ENCODE measurements around the gene COG5. TPM values are rescaled to one million over a fixed set of nuclear protein-coding genes. Genes with fewer than 3 reads are reported as not detected.

The COG5 gene
- total and polyA plus RNA-seq, 10 donors: 3.6 to 86.6 (median 48.7) TPM

GRCh38 chr7:107274506-107274905 is 289.2 kb downstream of the COG5 start:
- Histone ChIP-seq H3K27ac (no peak overlapping the region), H3K4me1 (peaks cover 0 to 5% (median 0%) of the 10 kb centered on the region in 6 donors), H3K36me3 (peaks cover 0 to 22% (median 1%) of the 10 kb centered on the region in 6 donors), H3K4me3 (no peak overlapping the region), H3K9me3 (no peaks in the 10 kb centered on the region), H3K27me3 (replicated peaks in 1 of 7) (no peaks in the 10 kb centered on the region)
- DNase-seq: no peak
- TF ChIP-seq POLR2A (IDR thresholded peaks at IDR 0.05): no peak
- no peak for TF ChIP-seq POLR2AphosphoS5 (IDR thresholded peaks at IDR 0.05)
- no peak for TF ChIP-seq CTCF (IDR thresholded peaks at IDR 0.05 in 8 of 11, conservative IDR thresholded peaks at IDR 0.05 in 3 of 11)
- 91 to 99% (median 97%) methylated on average over 5 of the region's 5 CpGs for WGBS, 5 donors
- intact Hi-C loops (cut with DNase I; ENCODE audit: low total_unique reads): no loop called here

GRCh38 chr7:107269790-107270189 is 293.9 kb downstream of the COG5 start:
- WGBS, 5 donors: 59 to 80% (median 73%) methylated on average over 3 of the region's 3 CpGs
- peaks cover 0 to 15% (median 1%) of the 10 kb centered on the region in 6 donors for H3K36me3 ChIP-seq
- H3K27me3 ChIP-seq (replicated peaks in 1 of 7): no peaks in the 10 kb centered on the region
- peaks cover 0 to 5% (median 0%) of the 10 kb centered on the region in 6 donors for H3K4me1 ChIP-seq
- H3K9me3 ChIP-seq: no peaks in the 10 kb centered on the region
- intact Hi-C loops (cut with DNase I; ENCODE audit: low total_unique reads): no loop called here
- DNase-seq: no peak
- H3K27ac ChIP-seq: peak overlapping the region in 2 of 8 donors; percentile 2 to 5
- no peak overlapping the region for H3K4me3 ChIP-seq
- TF ChIP-seq POLR2A (IDR thresholded peaks at IDR 0.05): no peak
- no peak for TF ChIP-seq CTCF (IDR thresholded peaks at IDR 0.05 in 8 of 11, conservative IDR thresholded peaks at IDR 0.05 in 3 of 11)

GRCh38 chr7:107268594-107268993 is 295.1 kb downstream of the COG5 start:
- 91 to 99% (median 96%) methylated on average over 2 of the region's 2 CpGs for WGBS, 5 donors
- TF ChIP-seq CTCF (IDR thresholded peaks at IDR 0.05 in 8 of 11, conservative IDR thresholded peaks at IDR 0.05 in 3 of 11) (no peak), POLR2AphosphoS5 (IDR thresholded peaks at IDR 0.05) (no peak), POLR2A (IDR thresholded peaks at IDR 0.05) (no peak)
- intact Hi-C loops (cut with DNase I; ENCODE audit: low total_unique reads): no loop called here

DNA sequence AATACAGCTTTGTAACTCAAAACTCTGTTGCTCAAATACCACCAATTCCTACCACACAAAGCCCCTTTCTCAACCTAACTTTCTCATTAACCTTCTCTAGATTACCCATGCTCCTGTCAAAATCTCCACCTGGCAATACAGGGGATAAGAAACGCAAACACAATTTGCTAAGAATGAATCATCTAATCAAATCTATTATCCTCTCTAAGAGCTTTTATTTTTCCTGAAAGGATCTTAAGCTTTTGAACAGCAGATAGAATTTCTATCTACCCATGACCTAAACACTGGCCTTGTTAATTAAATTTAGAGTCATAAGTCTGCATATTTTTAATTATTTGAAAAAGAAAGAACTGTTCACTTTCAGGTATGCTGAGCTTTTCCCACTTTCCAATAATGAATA is 296.6 kb downstream of the COG5 start:
- no peak for TF ChIP-seq POLR2A (IDR thresholded peaks at IDR 0.05)
- TF ChIP-seq CTCF (IDR thresholded peaks at IDR 0.05 in 8 of 11, conservative IDR thresholded peaks at IDR 0.05 in 3 of 11): no peak
- TF ChIP-seq POLR2AphosphoS5 (IDR thresholded peaks at IDR 0.05): no peak
- intact Hi-C loops (cut with DNase I; ENCODE audit: low total_unique reads): no loop called here
- H3K4me1 ChIP-seq: peaks cover 0 to 5% (median 0%) of the 10 kb centered on the region in 6 donors
- H3K36me3 ChIP-seq: peaks cover 0 to 14% (median 0%) of the 10 kb centered on the region in 6 donors
- no peak overlapping the region for H3K27ac ChIP-seq
- WGBS, 5 donors: 95 to 100% (median 100%) methylated on average over 1 of the region's 1 CpG
- H3K9me3 ChIP-seq: no peaks in the 10 kb centered on the region
- no peak overlapping the region for H3K4me3 ChIP-seq
- no peaks in the 10 kb centered on the region for H3K27me3 ChIP-seq (replicated peaks in 1 of 7)
- no peak for DNase-seq

More at GRCh38 chr7:107268594-107268993, 295.1 kb downstream of the COG5 start:
- Histone ChIP-seq H3K4me3 (no peak overlapping the region), H3K27me3 (replicated peaks in 1 of 7) (no peaks in the 10 kb centered on the region), H3K9me3 (no peaks in the 10 kb centered on the region), H3K4me1 (peaks cover 0 to 5% (median 0%) of the 10 kb centered on the region in 6 donors), H3K27ac (no peak overlapping the region), H3K36me3 (peaks cover 0 to 13% (median 0%) of the 10 kb centered on the region in 6 donors)
- no peak for DNase-seq
